Left lung (tissue), 10 donors: ENCODE data around the gene DHRS9. TPM values are rescaled to one million over a fixed set of nuclear protein-coding genes. Genes with fewer than 3 reads are reported as not detected.

Experiments
- ATAC-seq: fragments of 200-7000 bp; cut with Tn5 transposase; one replicate; pipeline ENCODE4 v1.9.1; 2020; ENCODE audit warnings: moderate library complexity
- DNase-seq, 4 donors: peaks; one replicate each; pipeline ENCODE4 v3.0.0-alpha.2; 2013 to 2020
- H3K27ac ChIP-seq, 2 donors: fragments of 200-600 bp; sonication (generic) in 1 of 2; one replicate each; pipeline versions ENCODE4 v1.5.0 to v1.8.0; 2020 to 2021
- H3K27me3 ChIP-seq, 2 donors: fragments of 200-600 bp; sonication (generic) in 1 of 2; one replicate each; pipeline versions ENCODE4 v1.5.0 to v1.8.0; 2020 to 2021
- H3K36me3 ChIP-seq, 2 donors: fragments of 200-600 bp; sonication (generic) in 1 of 2; one replicate each; pipeline versions ENCODE4 v1.5.0 to v1.8.0; 2020 to 2021
- H3K4me1 ChIP-seq, 2 donors: fragments of 200-600 bp; one replicate each; pipeline ENCODE4 v1.8.0; 2021
- H3K4me3 ChIP-seq, 2 donors: fragments of 200-600 bp; sonication (generic) in 1 of 2; one replicate each; pipeline versions ENCODE4 v1.5.0 to v1.8.0; 2020 to 2021; ENCODE audit warnings: mild to moderate bottlenecking in 1 of 2
- H3K9me3 ChIP-seq, 2 donors: fragments of 200-600 bp; sonication (generic) in 1 of 2; one replicate each; pipeline versions ENCODE4 v1.5.0 to v1.8.0; 2020 to 2021
- CTCF ChIP-seq, 2 donors: fragments of 200-600 bp; sonication (generic) in 1 of 2; IDR thresholded peaks; one replicate each; pipeline versions ENCODE4 v1.5.0 to v1.8.0; 2021; ENCODE audit warnings: antibody characterized with exemption in 2 of 2
- intact Hi-C, 2 donors: fragments of 100-400 bp; cut with DNase I; formaldehyde crosslinking; loops; one replicate each; pipeline versions ENCODE4 v1.11.2 to v1.14.2; 2022
- polyA plus RNA-seq, 6 donors: library from polyadenylated mRNA; unstranded; fragments of 120-200 nt; gene quantifications; one replicate each; pipeline ENCODE4 v1.2.1, GENCODE V29; 2013; ENCODE audit not compliant: insufficient read length in 6 of 6
- total RNA-seq, 2 donors: library from RNA; stranded (reverse); fragmentation: NEBNext Ultra II Directional; extraction: Animal tissue kit (Norgen Biotek cat#: 25700); gene quantifications; one replicate each; pipeline ENCODE4 v1.2.1, GENCODE V29; 2021
- donor health status: DM: no; HTN: yes; CAD: no.
- donor health status: DM: no; HTN: no; CAD: no.

The DHRS9 gene
- total and polyA plus RNA-seq, 8 donors = 0.34 to 8.5 (median 0.68) TPM

DNA sequence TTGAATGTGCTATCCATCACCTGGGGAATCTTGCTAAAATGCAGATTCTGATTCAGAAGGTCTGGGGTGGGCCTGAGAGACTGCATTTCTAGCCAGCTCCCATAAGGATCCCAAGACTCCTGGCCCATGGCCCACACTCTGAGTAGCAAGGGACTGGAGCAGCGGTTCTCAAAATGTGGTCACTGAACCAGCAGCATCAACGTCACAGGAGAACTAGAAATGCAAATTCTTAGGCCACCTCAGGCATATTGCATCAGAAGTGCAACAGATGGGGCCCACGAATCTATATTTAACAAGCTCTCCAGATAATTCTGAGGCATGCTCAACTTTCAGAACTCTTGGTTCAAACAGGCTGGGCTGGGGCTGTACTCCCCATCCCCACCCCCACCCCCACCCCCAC is 74.6 kb downstream of the DHRS9 start:
- no peaks in the 10 kb centered on the region for H3K4me1 ChIP-seq
- ATAC-seq (no peak), DNase-seq (no peak)
- intact Hi-C loops = loop anchor here in 1 of 2 donors (10.0 kb wide), 1 partner anchor 179 kb away; no protein-coding TSS in a partner anchor
- H3K4me3 ChIP-seq = no peak overlapping the region
- H3K27me3 ChIP-seq = no peaks in the 10 kb centered on the region
- no peaks in the 10 kb centered on the region for H3K36me3 ChIP-seq
- TF ChIP-seq CTCF (IDR thresholded peaks at IDR 0.05) = no peak
- H3K27ac ChIP-seq = no peak overlapping the region
- H3K9me3 ChIP-seq = no peaks in the 10 kb centered on the region

Other genes starting within 250 kb of the DHRS9 start
- gene SPC25, start 179.1 kb upstream of the DHRS9 start, total RNA-seq = 1 to 10 TPM; 1.4 to 5.0 TPM
- gene SPC25, start 179.1 kb upstream of the DHRS9 start, polyA plus RNA-seq = 10 to 100 TPM; 10.1 to 29.0 (median 16.2) TPM
- not detected for gene G6PC2, start 168.3 kb upstream of the DHRS9 start, total RNA-seq
- under 1 TPM in 1 of 6 donors, not detected in 5; 0.09 TPM for gene G6PC2, start 168.3 kb upstream of the DHRS9 start, polyA plus RNA-seq
- gene ABCB11, start 38.2 kb upstream of the DHRS9 start, total RNA-seq = under 1 TPM in 1 of 2 donors, not detected in 1; 0.08 TPM
- under 1 TPM; 0.02 to 0.23 (median 0.10) TPM for gene ABCB11, start 38.2 kb upstream of the DHRS9 start, polyA plus RNA-seq